HG03139 (cell line): ENCODE measurements around the gene FRMD6.

ENCODE experiments used
- ATAC-seq: cut with Tn5 transposase; IDR thresholded peaks from one replicate; pipeline ENCODE4 v1.9.1; 2021; ENCODE audit not compliant: unreplicated experiment

The FRMD6 gene

GRCh38 chr14:51663783-51664326 lies 12.1 kb downstream of the FRMD6 start:
- no peak for ATAC-seq

- no peak for ATAC-seq
These were observed 14.4 kb downstream of the FRMD6 start for GRCh38 chr14:51666070-51666469.

GRCh38 chr14:51666826-51667225 lies 15.1 kb downstream of the FRMD6 start:
- no peak for ATAC-seq

- ATAC-seq: no peak
These were observed 17.2 kb downstream of the FRMD6 start for GRCh38 chr14:51668870-51669269.

GRCh38 chr14:51674294-51675002 lies 22.7 kb downstream of the FRMD6 start:
- ATAC-seq: no peak

GRCh38 chr14:51676549-51676948 lies 24.8 kb downstream of the FRMD6 start:
- no peak for ATAC-seq

- no peak for ATAC-seq
These were observed 25.6 kb downstream of the FRMD6 start for GRCh38 chr14:51677266-51677665.

- no peak for ATAC-seq
These were observed 26.0 kb downstream of the FRMD6 start for GRCh38 chr14:51677738-51678137.

- no peak for ATAC-seq
These were observed 28.3 kb downstream of the FRMD6 start for GRCh38 chr14:51680031-51680430.

GRCh38 chr14:51681411-51681810 lies 29.7 kb downstream of the FRMD6 start:
- no peak for ATAC-seq

- no peak for ATAC-seq
These were observed 30.7 kb downstream of the FRMD6 start for GRCh38 chr14:51682411-51682810.

GRCh38 chr14:51684760-51685159 lies 33.0 kb downstream of the FRMD6 start:
- no peak for ATAC-seq

- ATAC-seq: no peak
These were observed 39.5 kb downstream of the FRMD6 start for GRCh38 chr14:51691176-51691575.

GRCh38 chr14:51692646-51693045 lies 40.9 kb downstream of the FRMD6 start:
- ATAC-seq: no peak

- ATAC-seq: no peak
These were observed 46.1 kb downstream of the FRMD6 start for GRCh38 chr14:51697848-51698247.

GRCh38 chr14:51701951-51702350 lies 50.2 kb downstream of the FRMD6 start:
- ATAC-seq: no peak

GRCh38 chr14:51703787-51704186 lies 52.1 kb downstream of the FRMD6 start:
- ATAC-seq: no peak

- no peak for ATAC-seq
These were observed 52.8 kb downstream of the FRMD6 start for GRCh38 chr14:51704545-51704944.

GRCh38 chr14:51707327-51707726 lies 55.6 kb downstream of the FRMD6 start:
- no peak for ATAC-seq

GRCh38 chr14:51711505-51711904 lies 59.8 kb downstream of the FRMD6 start:
- no peak for ATAC-seq

- ATAC-seq: no peak
These were observed 63.5 kb downstream of the FRMD6 start for GRCh38 chr14:51715250-51715649.

GRCh38 chr14:51715742-51716141 lies 64.0 kb downstream of the FRMD6 start:
- ATAC-seq: no peak

GRCh38 chr14:51716610-51717009 lies 64.9 kb downstream of the FRMD6 start:
- no peak for ATAC-seq
